GM19467 (cell line): Measurements from ENCODE around the gene ITPR3.

ENCODE experiments used
- ATAC-seq: cut with Tn5 transposase; IDR thresholded peaks from one replicate; pipeline ENCODE4 v1.9.1; 2021; ENCODE audit warnings: mild to moderate bottlenecking, moderate library complexity; ENCODE audit not compliant: unreplicated experiment

The ITPR3 gene

GRCh38 chr6:33727932-33728331 is 106.8 kb downstream of the ITPR3 start:
- no peak for ATAC-seq

GRCh38 chr6:33728438-33728837 is 107.3 kb downstream of the ITPR3 start:
- no peak for ATAC-seq

- no peak for ATAC-seq
Observed at GRCh38 chr6:33729059-33729458, 107.9 kb downstream of the ITPR3 start.

- ATAC-seq, result no peak
Observed at GRCh38 chr6:33730611-33731010, 109.5 kb downstream of the ITPR3 start.

GRCh38 chr6:33731035-33731434 is 109.9 kb downstream of the ITPR3 start:
- no peak for ATAC-seq

- no peak for ATAC-seq
Observed at GRCh38 chr6:33731751-33732282, 110.7 kb downstream of the ITPR3 start.

GRCh38 chr6:33732385-33732784 is 111.3 kb downstream of the ITPR3 start:
- no peak for ATAC-seq

GRCh38 chr6:33732817-33733708 is 111.9 kb downstream of the ITPR3 start:
- ATAC-seq, result no peak

GRCh38 chr6:33733709-33734007 is 112.5 kb downstream of the ITPR3 start:
- ATAC-seq, result no peak

GRCh38 chr6:33735216-33735615 is 114.1 kb downstream of the ITPR3 start:
- no peak for ATAC-seq

- no peak for ATAC-seq
Observed at GRCh38 chr6:33737267-33738026, 116.3 kb downstream of the ITPR3 start.

GRCh38 chr6:33738153-33738552 is 117.0 kb downstream of the ITPR3 start:
- ATAC-seq, result no peak

- ATAC-seq, result no peak
Observed at GRCh38 chr6:33738879-33739278, 117.8 kb downstream of the ITPR3 start.

- ATAC-seq, result no peak
Observed at GRCh38 chr6:33739571-33739970, 118.4 kb downstream of the ITPR3 start.

- no peak for ATAC-seq
Observed at GRCh38 chr6:33740204-33740608, 119.1 kb downstream of the ITPR3 start.

- no peak for ATAC-seq
Observed at GRCh38 chr6:33740794-33741193, 119.7 kb downstream of the ITPR3 start.

GRCh38 chr6:33742092-33742491 is 121.0 kb downstream of the ITPR3 start:
- no peak for ATAC-seq

- ATAC-seq, result no peak
Observed at GRCh38 chr6:33742837-33743236, 121.7 kb downstream of the ITPR3 start.

- ATAC-seq, result no peak
Observed at GRCh38 chr6:33744001-33744848, 123.1 kb downstream of the ITPR3 start.

GRCh38 chr6:33744895-33745546 is 123.9 kb downstream of the ITPR3 start:
- no peak for ATAC-seq

GRCh38 chr6:33745548-33745947 is 124.4 kb downstream of the ITPR3 start:
- no peak for ATAC-seq
